Prostate gland (tissue), 2 donors: ENCODE measurements around the gene PPP4R1.

Experiments
- POLR2AphosphoS5 ChIP-seq: sonication (generic); formaldehyde crosslinking; IDR thresholded peaks from one replicate; pipeline ENCODE4 v1.6.1; 2017; ENCODE audit warnings: antibody characterized with exemption
- TF ChIP-seq, protein P1 (sequence below), 4 experiments: fragments of 200-600 bp in 2 of 4; fragments of 450-650 bp in 2 of 4; sonication (generic) in 2 of 4; IDR thresholded peaks; 1 replicate in 3 of 4; 2 replicates in 1 of 4; pipeline ENCODE4 v1.5.1; 2016 to 2019; ENCODE audit warnings: antibody characterized with exemption in 4 of 4, mild to moderate bottlenecking in 2 of 4, moderate library complexity in 2 of 4

DNA sequence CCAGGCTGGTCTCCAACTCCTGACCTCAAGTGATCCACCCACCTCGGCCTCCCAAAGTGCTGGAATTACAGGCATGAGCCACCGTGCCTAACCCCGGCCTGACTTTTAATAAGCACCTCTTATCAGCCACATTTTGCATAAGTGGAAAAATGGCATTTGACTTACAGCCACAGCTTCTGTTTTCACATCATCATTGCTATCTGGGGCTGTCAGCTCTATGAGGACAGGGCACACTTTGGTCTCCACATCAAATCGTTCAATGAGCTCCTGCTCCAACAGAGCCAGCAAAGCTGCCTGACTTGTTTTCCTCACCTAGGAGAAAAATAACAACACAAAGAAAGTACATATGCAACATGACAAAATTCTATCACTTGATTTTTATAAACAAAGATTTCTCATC lies 26.4 kb downstream of the PPP4R1 start:
- TF ChIP-seq POLR2AphosphoS5: no peak
- TF ChIP-seq, protein P1, sequence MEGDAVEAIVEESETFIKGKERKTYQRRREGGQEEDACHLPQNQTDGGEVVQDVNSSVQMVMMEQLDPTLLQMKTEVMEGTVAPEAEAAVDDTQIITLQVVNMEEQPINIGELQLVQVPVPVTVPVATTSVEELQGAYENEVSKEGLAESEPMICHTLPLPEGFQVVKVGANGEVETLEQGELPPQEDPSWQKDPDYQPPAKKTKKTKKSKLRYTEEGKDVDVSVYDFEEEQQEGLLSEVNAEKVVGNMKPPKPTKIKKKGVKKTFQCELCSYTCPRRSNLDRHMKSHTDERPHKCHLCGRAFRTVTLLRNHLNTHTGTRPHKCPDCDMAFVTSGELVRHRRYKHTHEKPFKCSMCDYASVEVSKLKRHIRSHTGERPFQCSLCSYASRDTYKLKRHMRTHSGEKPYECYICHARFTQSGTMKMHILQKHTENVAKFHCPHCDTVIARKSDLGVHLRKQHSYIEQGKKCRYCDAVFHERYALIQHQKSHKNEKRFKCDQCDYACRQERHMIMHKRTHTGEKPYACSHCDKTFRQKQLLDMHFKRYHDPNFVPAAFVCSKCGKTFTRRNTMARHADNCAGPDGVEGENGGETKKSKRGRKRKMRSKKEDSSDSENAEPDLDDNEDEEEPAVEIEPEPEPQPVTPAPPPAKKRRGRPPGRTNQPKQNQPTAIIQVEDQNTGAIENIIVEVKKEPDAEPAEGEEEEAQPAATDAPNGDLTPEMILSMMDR (IDR thresholded peaks at IDR 0.05): no peak
